Panc1 (cell line): ENCODE measurements around the gene PKN3.

Experiments used
- CTCF ChIP-seq: fragments of 450-650 bp; IDR thresholded peaks from 2 replicates; pipeline ENCODE4 v1.5.1; 2017; ENCODE audit warnings: mild to moderate bottlenecking
- POLR2AphosphoS5 ChIP-seq: IDR thresholded peaks from 2 replicates; pipeline ENCODE4 v1.6.1; 2012; ENCODE audit warnings: mild to moderate bottlenecking, low read depth, low read length, moderate library complexity
- REST ChIP-seq, 2 experiments: IDR thresholded peaks; 2 replicates each; pipeline ENCODE4 v1.6.1; 2011 to 2012; ENCODE audit warnings: low read depth in 2 of 2, control low read depth in 1 of 2, low read length in 1 of 2, mild to moderate bottlenecking in 1 of 2, moderate library complexity in 1 of 2; ENCODE audit not compliant: insufficient read depth in 1 of 2
- SIN3A ChIP-seq: IDR thresholded peaks from 2 replicates; pipeline ENCODE4 v1.6.1; 2012; ENCODE audit warnings: low read depth, mild to moderate bottlenecking, low read length, moderate library complexity, borderline replicate concordance; ENCODE audit not compliant: insufficient read depth
- TCF7L2 ChIP-seq: IDR thresholded peaks from 2 replicates; pipeline ENCODE4 v1.6.1; 2011; ENCODE audit warnings: mild to moderate bottlenecking, low read depth, low read length, inconsistent platforms

GRCh38 chr9:128721487-128722010 lies 19.2 kb downstream of the PKN3 start:
- no peak for TF ChIP-seq CTCF
- TF ChIP-seq TCF7L2: no peak
- no peak for TF ChIP-seq POLR2AphosphoS5
- TF ChIP-seq REST (IDR thresholded peaks at IDR 0.05; ENCODE audit: insufficient read depth in 1 of 2, low read depth in 2 of 2, low read length in 1 of 2): no peak
- no peak for TF ChIP-seq SIN3A
